HEK293 (cell line): ENCODE results near the gene LZIC.

Experiments used
- BCL11B ChIP-seq: fragments of 450-650 bp; formaldehyde crosslinking; IDR thresholded peaks from 2 replicates; pipeline ENCODE4 v1.5.1; 2016; ENCODE audit warnings: low read depth, missing biosample characterization, missing genetic modification characterization
- GLI4 ChIP-seq: fragments of 450-650 bp; formaldehyde crosslinking; IDR thresholded peaks from 2 replicates; pipeline ENCODE4 v1.5.1; 2016; ENCODE audit warnings: missing biosample characterization, missing genetic modification characterization
- KLF1 ChIP-seq: fragments of 450-650 bp; formaldehyde crosslinking; IDR thresholded peaks from 2 replicates; pipeline ENCODE4 v1.5.1; 2016; ENCODE audit warnings: missing biosample characterization, missing genetic modification characterization
- KLF10 ChIP-seq: fragments of 450-650 bp; IDR thresholded peaks from 2 replicates; pipeline ENCODE4 v1.5.1; 2018; ENCODE audit warnings: missing biosample characterization, mild to moderate bottlenecking, missing genetic modification characterization
- KLF8 ChIP-seq: fragments of 450-650 bp; formaldehyde crosslinking; IDR thresholded peaks from 2 replicates; pipeline ENCODE4 v1.5.1; 2016; ENCODE audit warnings: missing biosample characterization, missing genetic modification characterization
- RBAK ChIP-seq: fragments of 450-650 bp; formaldehyde crosslinking; IDR thresholded peaks from 2 replicates; pipeline ENCODE4 v1.5.1; 2016; ENCODE audit warnings: missing biosample characterization, missing genetic modification characterization
- SP3 ChIP-seq: fragments of 450-650 bp; formaldehyde crosslinking; IDR thresholded peaks from 2 replicates; pipeline ENCODE4 v1.5.1; 2016; ENCODE audit warnings: missing biosample characterization, missing genetic modification characterization
- YY1 ChIP-seq: fragments of 450-650 bp; formaldehyde crosslinking; IDR thresholded peaks from 2 replicates; pipeline ENCODE4 v1.5.1; 2018; ENCODE audit warnings: missing biosample characterization, missing genetic modification characterization
- ZEB2 ChIP-seq: fragments of 450-650 bp; formaldehyde crosslinking; IDR thresholded peaks from 2 replicates; pipeline ENCODE4 v1.5.1; 2016; ENCODE audit warnings: missing biosample characterization, missing genetic modification characterization
- ZFP3 ChIP-seq: fragments of 450-650 bp; formaldehyde crosslinking; IDR thresholded peaks from 2 replicates; pipeline ENCODE4 v1.5.1; 2016; ENCODE audit warnings: low read depth, missing biosample characterization, missing genetic modification characterization
- ZFP37 ChIP-seq: fragments of 450-650 bp; formaldehyde crosslinking; IDR thresholded peaks from 2 replicates; pipeline ENCODE4 v1.5.1; 2016; ENCODE audit warnings: missing biosample characterization, missing genetic modification characterization
- ZFP69B ChIP-seq: fragments of 450-650 bp; formaldehyde crosslinking; IDR thresholded peaks from 2 replicates; pipeline ENCODE4 v1.5.1; 2016; ENCODE audit warnings: missing biosample characterization, missing genetic modification characterization
- ZNF174 ChIP-seq: fragments of 450-650 bp; formaldehyde crosslinking; IDR thresholded peaks from 2 replicates; pipeline ENCODE4 v1.5.0; 2017; ENCODE audit warnings: missing biosample characterization, mild to moderate bottlenecking, missing genetic modification characterization
- ZNF24 ChIP-seq: fragments of 450-650 bp; formaldehyde crosslinking; IDR thresholded peaks from 2 replicates; pipeline ENCODE4 v1.5.1; 2016; ENCODE audit warnings: missing biosample characterization, missing genetic modification characterization
- ZNF311 ChIP-seq: fragments of 450-650 bp; formaldehyde crosslinking; IDR thresholded peaks from 2 replicates; pipeline ENCODE4 v1.5.1; 2017; ENCODE audit warnings: missing biosample characterization, missing genetic modification characterization, borderline replicate concordance
- ZNF335 ChIP-seq: fragments of 450-650 bp; formaldehyde crosslinking; conservative IDR thresholded peaks from 2 replicates; pipeline ENCODE4 v1.5.1; 2016; ENCODE audit warnings: missing biosample characterization, missing genetic modification characterization
- ZNF423 ChIP-seq: fragments of 450-650 bp; formaldehyde crosslinking; IDR thresholded peaks from 2 replicates; pipeline ENCODE4 v1.5.1; 2016; ENCODE audit warnings: missing biosample characterization, missing genetic modification characterization
- ZNF624 ChIP-seq: fragments of 450-650 bp; formaldehyde crosslinking; IDR thresholded peaks from 2 replicates; pipeline ENCODE4 v1.5.1; 2017; ENCODE audit warnings: missing biosample characterization, missing genetic modification characterization
- ZNF701 ChIP-seq: fragments of 450-650 bp; formaldehyde crosslinking; IDR thresholded peaks from 2 replicates; pipeline ENCODE4 v1.5.1; 2016; ENCODE audit warnings: missing biosample characterization, missing genetic modification characterization
- ZNF76 ChIP-seq: fragments of 450-650 bp; formaldehyde crosslinking; IDR thresholded peaks from 2 replicates; pipeline ENCODE4; 2016; ENCODE audit warnings: low read depth, missing biosample characterization, missing genetic modification characterization, borderline replicate concordance
- ZNF777 ChIP-seq: fragments of 450-650 bp; formaldehyde crosslinking; IDR thresholded peaks from 2 replicates; pipeline ENCODE4 v1.5.1; 2017; ENCODE audit warnings: missing biosample characterization, missing genetic modification characterization, borderline replicate concordance
- ZSCAN30 ChIP-seq: fragments of 450-650 bp; IDR thresholded peaks from 2 replicates; pipeline ENCODE4 v1.5.1; 2018; ENCODE audit warnings: missing biosample characterization, mild to moderate bottlenecking, missing genetic modification characterization, moderate library complexity
- TF ChIP-seq, protein P1 (sequence below): fragments of 450-650 bp; formaldehyde crosslinking; IDR thresholded peaks from 2 replicates; pipeline ENCODE4 v1.5.1; 2016; ENCODE audit warnings: missing biosample characterization, missing genetic modification characterization
- TF ChIP-seq, protein P2 (sequence below): fragments of 450-650 bp; formaldehyde crosslinking; IDR thresholded peaks from 2 replicates; pipeline ENCODE4 v1.5.1; 2016; ENCODE audit warnings: missing biosample characterization, missing genetic modification characterization
- TF ChIP-seq, protein P3 (sequence below): fragments of 450-650 bp; formaldehyde crosslinking; IDR thresholded peaks from 2 replicates; pipeline ENCODE4 v1.5.1; 2016; ENCODE audit warnings: missing biosample characterization, missing genetic modification characterization
- TF ChIP-seq, protein P4 (sequence below): fragments of 450-650 bp; formaldehyde crosslinking; IDR thresholded peaks from 2 replicates; pipeline ENCODE4; 2016; ENCODE audit warnings: missing biosample characterization, missing genetic modification characterization
- TF ChIP-seq, protein P5 (sequence below): fragments of 450-650 bp; formaldehyde crosslinking; IDR thresholded peaks from 2 replicates; pipeline ENCODE4 v1.5.1; 2016; ENCODE audit warnings: missing biosample characterization, missing genetic modification characterization

LZIC gene

DNA sequence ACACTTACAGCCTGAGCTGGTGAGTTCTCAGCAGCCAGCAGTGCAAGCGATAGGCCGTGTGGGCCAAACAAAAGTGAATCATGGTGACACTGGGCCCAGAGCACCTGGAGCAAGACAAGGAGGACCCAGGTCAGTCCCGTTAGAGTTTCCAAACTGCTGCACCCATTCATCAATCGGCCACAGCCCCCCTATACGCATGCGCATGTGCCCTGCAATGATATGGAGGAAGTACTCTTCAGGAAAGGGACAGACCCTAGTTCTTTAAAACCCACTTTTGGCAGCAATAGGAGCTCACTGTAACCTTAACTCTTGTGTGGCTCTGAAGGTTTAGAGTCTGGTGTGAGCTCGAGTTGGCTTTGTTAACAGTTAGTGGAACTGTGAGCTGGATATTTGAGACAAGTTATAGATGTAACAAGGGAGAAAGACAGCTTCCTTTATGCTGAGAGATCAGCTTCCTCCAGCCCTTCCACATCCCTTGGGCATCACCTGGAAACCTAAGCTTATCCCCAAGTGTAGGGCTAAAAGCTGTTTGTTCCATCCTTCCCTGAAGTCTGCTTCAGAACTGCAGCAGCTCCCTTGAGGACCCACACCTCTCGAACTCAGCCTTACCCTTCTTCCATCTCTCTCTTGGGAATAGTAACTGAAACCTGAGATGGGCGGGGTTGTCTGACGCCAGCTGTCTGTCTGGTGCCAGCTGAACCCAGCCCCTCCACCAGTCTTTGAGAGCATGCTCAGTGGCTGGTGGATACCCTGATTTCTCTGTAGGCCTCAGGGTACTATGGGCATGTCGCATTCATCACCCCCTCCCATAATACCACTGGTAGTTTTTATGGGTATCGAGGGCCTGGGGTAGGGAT, 17.7 kb upstream of the LZIC start (continued):
- TF ChIP-seq SP3 (tag by site-specific recombination) (no peak), ZNF174 (tag by site-specific recombination) (no peak), GLI4 (tag by site-specific recombination) (no peak), ZEB2 (0 out of 2 replicates have a peak, but pooled peaks have one; percentile 42), ZNF76 (tag by site-specific recombination) (no peak), ZFP3 (no peak), ZNF24 (no peak), KLF10 (peak; percentile 58), KLF1 (tag by site-specific recombination) (peak; percentile 97), ZNF311 (tag by site-specific recombination) (no peak), ZNF423 (tag by site-specific recombination) (peak; percentile 45; the same call in 1 of the 2 replicates), ZNF624 (no peak), ZNF701 (no peak), BCL11B (tag by site-specific recombination) (no peak), ZNF777 (tag by site-specific recombination) (no peak), ZFP69B (no peak), ZFP37 (tag by site-specific recombination) (no peak), YY1 (tag by site-specific recombination) (no peak), RBAK (tag by site-specific recombination) (no peak), ZNF335 (tag by site-specific recombination) (peak; percentile 31), ZSCAN30 (tag by site-specific recombination) (no peak), KLF8 (tag by site-specific recombination) (peak; percentile 72)
- TF ChIP-seq, protein P1, sequence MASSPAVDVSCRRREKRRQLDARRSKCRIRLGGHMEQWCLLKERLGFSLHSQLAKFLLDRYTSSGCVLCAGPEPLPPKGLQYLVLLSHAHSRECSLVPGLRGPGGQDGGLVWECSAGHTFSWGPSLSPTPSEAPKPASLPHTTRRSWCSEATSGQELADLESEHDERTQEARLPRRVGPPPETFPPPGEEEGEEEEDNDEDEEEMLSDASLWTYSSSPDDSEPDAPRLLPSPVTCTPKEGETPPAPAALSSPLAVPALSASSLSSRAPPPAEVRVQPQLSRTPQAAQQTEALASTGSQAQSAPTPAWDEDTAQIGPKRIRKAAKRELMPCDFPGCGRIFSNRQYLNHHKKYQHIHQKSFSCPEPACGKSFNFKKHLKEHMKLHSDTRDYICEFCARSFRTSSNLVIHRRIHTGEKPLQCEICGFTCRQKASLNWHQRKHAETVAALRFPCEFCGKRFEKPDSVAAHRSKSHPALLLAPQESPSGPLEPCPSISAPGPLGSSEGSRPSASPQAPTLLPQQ (tag by site-specific recombination): 0 out of 2 replicates have a peak, but pooled peaks have one; percentile 34
- TF ChIP-seq, protein P2, sequence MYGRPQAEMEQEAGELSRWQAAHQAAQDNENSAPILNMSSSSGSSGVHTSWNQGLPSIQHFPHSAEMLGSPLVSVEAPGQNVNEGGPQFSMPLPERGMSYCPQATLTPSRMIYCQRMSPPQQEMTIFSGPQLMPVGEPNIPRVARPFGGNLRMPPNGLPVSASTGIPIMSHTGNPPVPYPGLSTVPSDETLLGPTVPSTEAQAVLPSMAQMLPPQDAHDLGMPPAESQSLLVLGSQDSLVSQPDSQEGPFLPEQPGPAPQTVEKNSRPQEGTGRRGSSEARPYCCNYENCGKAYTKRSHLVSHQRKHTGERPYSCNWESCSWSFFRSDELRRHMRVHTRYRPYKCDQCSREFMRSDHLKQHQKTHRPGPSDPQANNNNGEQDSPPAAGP (tag by site-specific recombination): no peak
- TF ChIP-seq, protein P3, sequence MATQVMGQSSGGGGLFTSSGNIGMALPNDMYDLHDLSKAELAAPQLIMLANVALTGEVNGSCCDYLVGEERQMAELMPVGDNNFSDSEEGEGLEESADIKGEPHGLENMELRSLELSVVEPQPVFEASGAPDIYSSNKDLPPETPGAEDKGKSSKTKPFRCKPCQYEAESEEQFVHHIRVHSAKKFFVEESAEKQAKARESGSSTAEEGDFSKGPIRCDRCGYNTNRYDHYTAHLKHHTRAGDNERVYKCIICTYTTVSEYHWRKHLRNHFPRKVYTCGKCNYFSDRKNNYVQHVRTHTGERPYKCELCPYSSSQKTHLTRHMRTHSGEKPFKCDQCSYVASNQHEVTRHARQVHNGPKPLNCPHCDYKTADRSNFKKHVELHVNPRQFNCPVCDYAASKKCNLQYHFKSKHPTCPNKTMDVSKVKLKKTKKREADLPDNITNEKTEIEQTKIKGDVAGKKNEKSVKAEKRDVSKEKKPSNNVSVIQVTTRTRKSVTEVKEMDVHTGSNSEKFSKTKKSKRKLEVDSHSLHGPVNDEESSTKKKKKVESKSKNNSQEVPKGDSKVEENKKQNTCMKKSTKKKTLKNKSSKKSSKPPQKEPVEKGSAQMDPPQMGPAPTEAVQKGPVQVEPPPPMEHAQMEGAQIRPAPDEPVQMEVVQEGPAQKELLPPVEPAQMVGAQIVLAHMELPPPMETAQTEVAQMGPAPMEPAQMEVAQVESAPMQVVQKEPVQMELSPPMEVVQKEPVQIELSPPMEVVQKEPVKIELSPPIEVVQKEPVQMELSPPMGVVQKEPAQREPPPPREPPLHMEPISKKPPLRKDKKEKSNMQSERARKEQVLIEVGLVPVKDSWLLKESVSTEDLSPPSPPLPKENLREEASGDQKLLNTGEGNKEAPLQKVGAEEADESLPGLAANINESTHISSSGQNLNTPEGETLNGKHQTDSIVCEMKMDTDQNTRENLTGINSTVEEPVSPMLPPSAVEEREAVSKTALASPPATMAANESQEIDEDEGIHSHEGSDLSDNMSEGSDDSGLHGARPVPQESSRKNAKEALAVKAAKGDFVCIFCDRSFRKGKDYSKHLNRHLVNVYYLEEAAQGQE (tag by site-specific recombination): no peak
- TF ChIP-seq, protein P4, sequence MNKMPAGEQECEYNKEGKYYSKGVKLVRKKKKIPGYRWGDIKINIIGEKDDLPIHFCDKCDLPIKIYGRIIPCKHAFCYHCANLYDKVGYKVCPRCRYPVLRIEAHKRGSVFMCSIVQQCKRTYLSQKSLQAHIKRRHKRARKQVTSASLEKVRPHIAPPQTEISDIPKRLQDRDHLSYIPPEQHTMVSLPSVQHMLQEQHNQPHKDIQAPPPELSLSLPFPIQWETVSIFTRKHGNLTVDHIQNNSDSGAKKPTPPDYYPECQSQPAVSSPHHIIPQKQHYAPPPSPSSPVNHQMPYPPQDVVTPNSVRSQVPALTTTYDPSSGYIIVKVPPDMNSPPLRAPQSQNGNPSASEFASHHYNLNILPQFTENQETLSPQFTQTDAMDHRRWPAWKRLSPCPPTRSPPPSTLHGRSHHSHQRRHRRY: no peak
- TF ChIP-seq, protein P5, sequence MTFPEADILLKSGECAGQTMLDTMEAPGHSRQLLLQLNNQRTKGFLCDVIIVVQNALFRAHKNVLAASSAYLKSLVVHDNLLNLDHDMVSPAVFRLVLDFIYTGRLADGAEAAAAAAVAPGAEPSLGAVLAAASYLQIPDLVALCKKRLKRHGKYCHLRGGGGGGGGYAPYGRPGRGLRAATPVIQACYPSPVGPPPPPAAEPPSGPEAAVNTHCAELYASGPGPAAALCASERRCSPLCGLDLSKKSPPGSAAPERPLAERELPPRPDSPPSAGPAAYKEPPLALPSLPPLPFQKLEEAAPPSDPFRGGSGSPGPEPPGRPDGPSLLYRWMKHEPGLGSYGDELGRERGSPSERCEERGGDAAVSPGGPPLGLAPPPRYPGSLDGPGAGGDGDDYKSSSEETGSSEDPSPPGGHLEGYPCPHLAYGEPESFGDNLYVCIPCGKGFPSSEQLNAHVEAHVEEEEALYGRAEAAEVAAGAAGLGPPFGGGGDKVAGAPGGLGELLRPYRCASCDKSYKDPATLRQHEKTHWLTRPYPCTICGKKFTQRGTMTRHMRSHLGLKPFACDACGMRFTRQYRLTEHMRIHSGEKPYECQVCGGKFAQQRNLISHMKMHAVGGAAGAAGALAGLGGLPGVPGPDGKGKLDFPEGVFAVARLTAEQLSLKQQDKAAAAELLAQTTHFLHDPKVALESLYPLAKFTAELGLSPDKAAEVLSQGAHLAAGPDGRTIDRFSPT (tag by site-specific recombination): no peak
